H1 (cell line): Measurements from ENCODE around the gene ZCCHC17. TPM values are rescaled to one million over a fixed set of nuclear protein-coding genes. Genes with fewer than 3 reads are reported as not detected.

Source experiments
- CTCF ChIA-PET: fragments of 300-600 bp; sonication (Branson Sonifier 250); formaldehyde crosslinking; loops from one replicate; lab custom pipeline; 2021; ENCODE audit not compliant: partially characterized antibody; lab: Charles Lee
- POLR2A ChIA-PET: fragments of 300-600 bp; sonication (Branson Sonifier 250); formaldehyde crosslinking; loops from one replicate; lab custom pipeline; 2021; ENCODE audit warnings: inconsistent platforms; ENCODE audit not compliant: partially characterized antibody; lab: Charles Lee
- DNase-seq, 2 experiments: peaks; one replicate each; pipeline versions ENCODE4 v3.0.0 to v3.0.0-alpha.2; 2010 to 2022; ENCODE audit warnings: low spot score in 2 of 2, low read depth in 1 of 2, mixed read lengths in 1 of 2
- FAIRE-seq: peaks from 2 replicates; lab custom pipeline; 2011; peaks lifted over from hg19 to GRCh38; lab: Jason Lieb, UNC
- H2AFZ ChIP-seq: 2 replicates; pipeline ENCODE4 v1.8.1; 2012; ENCODE audit warnings: low read length, inconsistent platforms
- H2AK5ac ChIP-seq: 2 replicates; pipeline ENCODE4 v1.6.1; 2013; ENCODE audit warnings: low read depth, low read length
- H2BK120ac ChIP-seq: replicated peaks from 2 replicates; pipeline ENCODE3; 2013; ENCODE audit warnings: low read depth, low read length, inconsistent platforms
- H2BK12ac ChIP-seq: 2 replicates; pipeline ENCODE4 v1.6.1; 2013; ENCODE audit warnings: low read depth, low read length
- H2BK15ac ChIP-seq: 2 replicates; pipeline ENCODE4 v1.6.1; 2013; ENCODE audit warnings: low read length
- H2BK20ac ChIP-seq: 2 replicates; pipeline ENCODE4 v1.6.1; 2013; ENCODE audit warnings: low read length
- H2BK5ac ChIP-seq: 2 replicates; pipeline ENCODE4 v1.6.1; 2013; ENCODE audit warnings: low read depth, low read length
- H3K14ac ChIP-seq: 2 replicates; pipeline ENCODE4 v1.6.1; 2013; ENCODE audit warnings: inconsistent platforms; ENCODE audit not compliant: insufficient read length
- H3K18ac ChIP-seq: 2 replicates; pipeline ENCODE4 v1.6.1; 2013; ENCODE audit warnings: low read length; ENCODE audit errors: extremely low read depth
- H3K23ac ChIP-seq: 2 replicates; pipeline ENCODE4 v1.6.1; 2013; ENCODE audit warnings: inconsistent platforms; ENCODE audit not compliant: insufficient read length
- H3K23me2 ChIP-seq: 2 replicates; pipeline ENCODE4 v1.6.1; 2013; ENCODE audit warnings: low read depth, low read length
- H3K27ac ChIP-seq: 2 replicates; pipeline ENCODE4 v1.6.1; 2011; ENCODE audit warnings: low read depth, low read length, inconsistent platforms
- H3K27me3 ChIP-seq, 4 experiments: replicated peaks in 1 of 4; 1 replicate in 1 of 4; 2 replicates in 3 of 4; pipeline versions ENCODE4 v1.6.1 to v1.8.1; 2011 to 2013; ENCODE audit warnings: low read length in 3 of 4, mild to moderate bottlenecking in 3 of 4, inconsistent platforms in 2 of 4, mixed read lengths in 2 of 4, moderate library complexity in 1 of 4; ENCODE audit not compliant: control insufficient read depth in 3 of 4, insufficient read depth in 3 of 4; ENCODE audit errors: extremely low read depth in 1 of 4
- H3K36me3 ChIP-seq, 4 experiments: 2 replicates each; pipeline versions ENCODE4 v1.6.1 to v1.8.1; 2011 to 2013; ENCODE audit warnings: mild to moderate bottlenecking in 4 of 4, low read length in 3 of 4, moderate library complexity in 2 of 4, control low read depth in 1 of 4, inconsistent platforms in 1 of 4; ENCODE audit not compliant: insufficient read depth in 4 of 4, control insufficient read depth in 2 of 4
- H3K4ac ChIP-seq: replicated peaks from 2 replicates; pipeline ENCODE3; 2013; ENCODE audit warnings: low read length, low read depth, mixed read lengths, inconsistent platforms; ENCODE audit not compliant: insufficient read length
- H3K4me1 ChIP-seq, 4 experiments: replicated peaks in 1 of 4; 1 replicate in 1 of 4; 2 replicates in 3 of 4; pipeline versions ENCODE4 v1.6.1 to v1.8.1; 2011 to 2013; ENCODE audit warnings: low read length in 3 of 4, inconsistent platforms in 2 of 4, mixed read lengths in 1 of 4; ENCODE audit not compliant: insufficient read depth in 4 of 4, control insufficient read depth in 3 of 4
- H3K4me2 ChIP-seq, 2 experiments: 2 replicates each; pipeline versions ENCODE4 v1.6.1 to v1.8.1; 2011 to 2013; ENCODE audit warnings: low read depth in 2 of 2, low read length in 2 of 2, control low read depth in 1 of 2, inconsistent platforms in 1 of 2, mild to moderate bottlenecking in 1 of 2; ENCODE audit not compliant: insufficient read depth in 1 of 2
- H3K4me3 ChIP-seq, 4 experiments: fragments of 200-600, 300-600 bp in 1 of 4; sonication (generic), shearing (Covaris generic), sonication (Bioruptor Twin) in 1 of 4; 2 replicates each; pipeline versions ENCODE4 v1.5.1 to v1.8.1; 2011 to 2016; ENCODE audit warnings: low read length in 4 of 4, low read depth in 3 of 4, control low read depth in 2 of 4, inconsistent platforms in 2 of 4, mild to moderate bottlenecking in 2 of 4, mixed read lengths in 1 of 4, moderate library complexity in 1 of 4; ENCODE audit not compliant: insufficient read depth in 2 of 4; ENCODE audit errors: extremely low read depth in 1 of 4
- H3K56ac ChIP-seq: replicated peaks from 2 replicates; pipeline ENCODE3; 2013; ENCODE audit warnings: low read depth, mild to moderate bottlenecking, mixed read lengths, low read length, inconsistent platforms; ENCODE audit not compliant: insufficient read length
- H3K79me1 ChIP-seq: 2 replicates; pipeline ENCODE4 v1.6.1; 2013; ENCODE audit warnings: low read depth, low read length, control low read depth
- H3K79me2 ChIP-seq, 2 experiments: 2 replicates each; pipeline versions ENCODE4 v1.6.1 to v1.8.1; 2012 to 2013; ENCODE audit warnings: low read length in 2 of 2, mild to moderate bottlenecking in 2 of 2, inconsistent platforms in 1 of 2; ENCODE audit not compliant: insufficient read depth in 2 of 2, control insufficient read depth in 1 of 2
- H3K9ac ChIP-seq, 4 experiments: replicated peaks in 1 of 4; 1 replicate in 1 of 4; 2 replicates in 3 of 4; pipeline versions ENCODE4 v1.6.1 to v1.8.1; 2011 to 2013; ENCODE audit warnings: low read depth in 3 of 4, low read length in 3 of 4, control low read depth in 2 of 4, mild to moderate bottlenecking in 2 of 4, moderate library complexity in 2 of 4, inconsistent platforms in 1 of 4; ENCODE audit errors: extremely low read depth in 1 of 4
- H3K9me3 ChIP-seq, 2 experiments: 2 replicates each; pipeline versions ENCODE4 v1.6.1 to v1.8.1; 2012 to 2013; ENCODE audit warnings: mild to moderate bottlenecking in 2 of 2, moderate library complexity in 2 of 2, control low read depth in 1 of 2, inconsistent platforms in 1 of 2, low read depth in 1 of 2, low read length in 1 of 2, mixed read lengths in 1 of 2; ENCODE audit not compliant: insufficient read depth in 2 of 2
- H4K20me1 ChIP-seq, 2 experiments: replicated peaks in 1 of 2; 2 replicates each; pipeline versions ENCODE3 to v1.8.1; 2011 to 2013; ENCODE audit warnings: inconsistent platforms in 2 of 2, low read length in 2 of 2, mild to moderate bottlenecking in 1 of 2; ENCODE audit not compliant: insufficient read depth in 2 of 2, control insufficient read depth in 1 of 2
- H4K5ac ChIP-seq: 2 replicates; pipeline ENCODE4 v1.6.1; 2013; ENCODE audit warnings: low read length, low read depth, mixed read lengths, inconsistent platforms; ENCODE audit not compliant: insufficient read length
- H4K8ac ChIP-seq: 2 replicates; pipeline ENCODE4 v1.8.0; 2013; ENCODE audit warnings: mild to moderate bottlenecking, moderate library complexity, low read length, inconsistent platforms; ENCODE audit not compliant: insufficient read depth; ENCODE audit errors: extremely low read depth
- H4K91ac ChIP-seq: replicated peaks from 2 replicates; pipeline ENCODE3; 2013; ENCODE audit warnings: low read length, mixed read lengths, inconsistent platforms; ENCODE audit not compliant: insufficient read length
- BACH1 ChIP-seq: IDR thresholded peaks from 2 replicates; pipeline ENCODE4 v1.6.1; 2012; ENCODE audit warnings: low read length, improper control_type of control experiment
- JUND ChIP-seq: IDR thresholded peaks from 2 replicates; pipeline ENCODE4 v1.6.1; 2011; ENCODE audit warnings: mild to moderate bottlenecking, improper control_type of control experiment, low read length
- KDM1A ChIP-seq: fragments of 200-600, 300-600 bp; sonication (generic); IDR thresholded peaks from 2 replicates; pipeline ENCODE4 v1.7.1; 2016; ENCODE audit warnings: mild to moderate bottlenecking, low read length, borderline replicate concordance
- MAFK ChIP-seq: IDR thresholded peaks from 2 replicates; pipeline ENCODE4 v1.6.1; 2012; ENCODE audit warnings: low read depth, mild to moderate bottlenecking, improper control_type of control experiment, low read length
- POU5F1 ChIP-seq: IDR thresholded peaks from 2 replicates; pipeline ENCODE4 v1.6.1; 2011; ENCODE audit warnings: low read depth, mild to moderate bottlenecking, low read length, moderate library complexity
- RXRA ChIP-seq: IDR thresholded peaks from 2 replicates; pipeline ENCODE4 v1.6.1; 2011; ENCODE audit warnings: low read depth, mild to moderate bottlenecking, low read length, moderate library complexity; ENCODE audit not compliant: insufficient read depth
- SP2 ChIP-seq: IDR thresholded peaks from 2 replicates; pipeline ENCODE4 v1.6.1; 2012; ENCODE audit warnings: mild to moderate bottlenecking, low read length, inconsistent platforms
- TAF7 ChIP-seq: optimal IDR thresholded peaks from 2 replicates; pipeline ENCODE3; 2011; ENCODE audit warnings: low read depth, mild to moderate bottlenecking, inconsistent platforms, low read length, moderate library complexity, borderline replicate concordance
- WGBS, 2 experiments: shearing (Covaris generic) in 1 of 2; methylation state at CpG; one replicate each; pipeline versions ENCODE4 v1.1.6 to v1.1.7; 2013 to 2015; ENCODE audit warnings: low lambda C conversion rate in 2 of 2, mixed read lengths in 2 of 2, inconsistent platforms in 1 of 2, low coverage in 1 of 2, missing lambda C conversion rate in 1 of 2; ENCODE audit not compliant: insufficient replicate concordance in 2 of 2, insufficient coverage in 1 of 2, insufficient read length in 1 of 2; ENCODE audit errors: extremely low coverage in 1 of 2, missing lambda C conversion rate in 1 of 2; 5-methylcytosine and 5-hydroxymethylcytosine counted together
- polyA plus RNA-seq, 7 experiments: library from polyadenylated mRNA; depleted of rRNA in 3 of 7; stranded (reverse) in 5 of 7; unstranded in 2 of 7; fragments of >200 nt in 5 of 7; fragments of 200-250 nt in 2 of 7; gene quantifications; 1 replicate in 5 of 7; 2 replicates in 1 of 7; 4 replicates in 1 of 7; pipeline versions ENCODE4 v1.2.1 to v1.2.3, GENCODE V29; 2011 to 2013; ENCODE audit warnings: missing spikeins in 2 of 7, mixed read lengths in 2 of 7
- total RNA-seq: library from RNA; stranded (reverse); fragmentation: NEBNext Ultra II Directional; extraction: Animal tissue kit (Norgen Biotek cat#: 25700); gene quantifications from 2 replicates; pipeline ENCODE4 v1.2.1, GENCODE V29; 2021

The ZCCHC17 gene
- total and polyA plus RNA-seq, 2 of the 8 experiments (the other 6 are each of a cell fraction or from before 2014, with no cell fraction given), result 51.6 to 59.3 TPM

GRCh38 chr1:31408788-31409318, 112.0 kb downstream of the ZCCHC17 start:
- Histone ChIP-seq H3K79me2 (no peaks in the 10 kb centered on the region), H4K91ac (no peak overlapping the region), H2AK5ac (no peak overlapping the region), H3K23me2 (peaks cover 6% of the 10 kb centered on the region; the same call in 1 of the 2 replicates), H3K4me1 (peaks cover 3 to 5% (median 4%) of the 10 kb centered on the region in 4 experiments; a peak in 5 of 7 replicates), H3K79me1 (no peaks in the 10 kb centered on the region), H3K36me3 (no peaks in the 10 kb centered on the region; a peak in 1 of 8 replicates), H3K4me3 (no peak overlapping the region), H3K18ac (no peak overlapping the region), H2BK20ac (no peak overlapping the region), H4K20me1 (no peaks in the 10 kb centered on the region), H3K27ac (no peak overlapping the region), H3K14ac (no peak overlapping the region), H2BK120ac (no peak overlapping the region), H2BK5ac (no peak overlapping the region), H4K5ac (no peak overlapping the region), H3K27me3 (peaks cover 0 to 6% (median 2%) of the 10 kb centered on the region in 4 experiments; a peak in 3 of 7 replicates), H2AFZ (no peak overlapping the region), H2BK12ac (no peak overlapping the region), H3K9ac (no peak overlapping the region), H3K4me2 (no peak overlapping the region), H4K8ac (no peak overlapping the region), H3K4ac (no peak overlapping the region), H3K9me3 (no peaks in the 10 kb centered on the region), H3K23ac (no peak overlapping the region), H2BK15ac (no peak overlapping the region), H3K56ac (no peak overlapping the region)
- 88% methylated on average over 5 of the region's 5 CpGs; no CpG with 5 or more reads in 1 of the 2 experiments for WGBS, 2 experiments
- TF ChIP-seq POU5F1, result no peak
- TF ChIP-seq BACH1, result no peak
- TF ChIP-seq JUND, result no peak
- no peak for TF ChIP-seq KDM1A
- no peak for TF ChIP-seq RXRA
- no peak for TF ChIP-seq TAF7
- TF ChIP-seq MAFK, result no peak
- TF ChIP-seq SP2, result no peak
- no peak for DNase-seq
- ChIA-PET POLR2A (interaction anchor here (0.8 to 1.3 kb wide), 2 partner anchors 35 to 37 kb away, joined by 3 to 5 read pairs; partner anchors contain the start of gene FABP3), CTCF (interaction anchor here (0.6 to 19.2 kb wide), 6 partner anchors 9 to 140 kb away, joined by 3 to 415 read pairs (median 3); no protein-coding TSS in a partner anchor)
- no peak for FAIRE-seq
